ENCODE results near the gene EZH2.

The EZH2 gene

DNA sequence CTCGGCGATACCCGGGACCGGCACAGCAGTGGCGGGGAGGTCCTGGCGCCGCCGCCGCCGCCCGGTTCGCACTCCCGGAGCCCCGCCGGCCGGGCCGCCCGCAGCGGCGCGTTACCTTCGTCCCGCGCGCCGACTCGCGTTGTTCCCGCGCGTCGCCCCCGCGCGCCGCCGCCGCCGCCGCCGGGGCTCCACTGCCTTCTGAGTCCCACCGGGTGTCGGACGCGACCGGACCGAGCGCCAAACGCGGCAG lies at the start of gene EZH2:
EZH2 (minus strand) TSS at position 243 of the 250 bp plus-strand sequence. CDS start 36,993 bp downstream, outside the sequence.
- no peak for DNase-seq

DNA sequence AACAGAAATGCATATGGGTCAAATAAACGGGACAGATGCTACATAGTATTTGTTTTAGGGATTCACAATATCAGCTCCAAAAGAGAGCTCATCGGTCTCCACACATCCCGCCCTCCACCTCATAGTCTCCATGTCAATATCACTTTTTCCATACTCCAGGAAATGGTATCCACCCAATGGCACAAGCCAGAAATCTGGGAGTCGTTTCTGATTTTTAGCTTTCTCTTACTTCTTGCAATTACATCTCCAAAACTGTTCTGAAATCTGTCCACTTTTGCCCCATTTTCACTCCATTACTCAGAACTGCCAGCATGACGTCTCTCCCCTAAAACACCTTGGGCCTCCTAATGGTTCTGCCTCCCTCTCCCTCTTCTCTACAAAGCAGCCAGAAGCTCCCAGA lies 47.4 kb upstream of the EZH2 start:
- DNase-seq: no peak

DNA sequence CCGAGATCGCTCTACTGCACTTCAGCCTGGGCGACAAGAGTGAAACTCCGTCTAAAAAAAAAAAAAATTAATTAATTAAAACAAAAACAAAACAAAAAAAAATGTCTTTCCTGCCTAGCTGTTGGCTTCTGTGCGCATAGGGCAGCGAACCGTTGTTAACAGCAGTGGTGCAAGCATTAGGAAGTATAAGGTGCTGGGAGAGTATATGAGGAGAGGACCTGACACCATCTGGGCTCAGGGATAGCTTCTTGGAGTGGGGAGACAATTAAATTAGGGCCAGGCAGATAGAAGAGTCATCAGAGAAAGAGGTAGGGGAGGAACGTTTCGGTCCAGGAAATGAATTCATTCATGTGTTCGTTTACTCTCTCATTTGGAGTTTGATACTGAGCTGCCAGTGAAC lies 46.2 kb upstream of the EZH2 start:
- DNase-seq: no peak

DNA sequence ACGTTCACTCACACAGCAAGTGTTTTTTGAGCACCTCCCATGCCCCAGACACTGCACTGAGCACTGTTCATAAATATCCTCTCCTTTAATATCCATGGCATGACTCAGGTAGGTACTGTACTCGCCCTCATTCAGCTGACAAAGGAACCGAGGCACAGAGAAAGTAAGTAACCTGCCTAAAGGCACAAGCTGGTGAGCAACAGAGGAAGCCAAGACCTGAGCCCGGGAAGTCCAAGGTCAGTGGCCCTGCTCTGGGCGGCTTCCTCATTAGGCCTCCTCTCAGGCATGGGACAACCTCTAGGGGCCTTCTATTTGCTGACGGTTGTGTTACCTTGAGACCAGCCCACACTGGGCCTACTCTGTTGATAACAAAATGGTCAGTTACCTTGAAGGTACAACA lies 45.1 kb upstream of the EZH2 start:
- DNase-seq: no peak

DNA sequence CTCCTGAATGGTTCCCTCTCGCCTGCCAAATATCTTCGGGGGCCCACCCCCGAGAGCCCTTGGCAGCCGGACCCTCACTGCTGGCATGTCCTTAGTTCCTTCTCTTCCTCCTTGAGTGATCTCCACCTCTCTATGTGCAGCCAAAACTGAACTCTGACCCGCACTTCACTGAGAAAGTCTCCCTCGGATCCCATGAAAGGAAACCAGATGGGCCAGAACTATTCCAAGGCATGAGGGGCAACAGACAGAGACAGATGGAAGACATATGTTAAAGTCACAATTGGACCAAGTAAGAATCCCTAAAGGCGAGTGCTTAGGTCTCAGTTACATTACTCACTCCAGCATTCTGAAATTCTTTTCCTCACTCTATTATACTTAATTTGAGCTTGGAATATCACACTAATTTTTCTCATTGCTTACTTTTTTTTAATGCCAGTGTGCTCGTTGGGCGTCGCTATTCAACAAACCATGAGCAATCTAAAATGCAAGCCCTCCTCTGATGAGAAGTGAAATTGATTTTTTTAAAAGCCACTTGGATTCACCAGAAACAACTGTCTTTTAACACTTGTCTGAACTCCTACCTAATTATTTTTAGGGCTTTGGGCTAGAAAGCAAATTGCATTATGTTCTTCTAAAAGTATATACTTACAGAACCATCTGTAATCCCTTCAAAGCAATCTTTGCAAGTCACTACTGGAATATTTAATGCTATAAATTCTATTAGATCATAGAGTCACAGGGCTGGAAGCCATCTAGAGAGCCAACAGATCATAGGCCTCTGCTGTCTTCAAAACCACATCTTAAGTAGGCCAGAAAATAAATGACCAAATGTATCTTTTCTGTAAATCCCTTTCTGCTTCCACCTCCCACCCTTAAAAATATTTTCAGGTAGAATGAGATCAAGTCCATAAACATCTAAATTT lies 43.3 kb upstream of the EZH2 start:
- DNase-seq: no peak

DNA sequence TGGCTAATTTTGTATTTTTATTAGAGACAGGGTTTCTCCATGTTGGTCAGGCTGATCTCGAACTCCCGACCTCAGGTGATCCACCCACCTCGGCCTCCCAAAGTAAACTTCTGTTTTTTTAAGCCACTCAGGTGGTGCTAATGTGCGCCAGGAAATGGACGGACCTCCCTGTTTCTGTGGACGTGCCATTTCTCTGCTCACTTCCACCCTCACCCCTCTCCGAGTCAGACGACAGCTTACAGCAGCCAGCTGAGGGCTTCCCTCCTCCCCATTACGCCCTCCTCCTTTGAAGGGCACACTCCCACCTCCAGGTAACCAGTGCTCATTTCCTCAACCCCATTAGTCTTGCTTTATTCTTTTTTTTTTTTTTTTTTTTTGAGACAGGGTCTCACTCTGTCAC lies 41.7 kb upstream of the EZH2 start:
- no peak for DNase-seq

DNA sequence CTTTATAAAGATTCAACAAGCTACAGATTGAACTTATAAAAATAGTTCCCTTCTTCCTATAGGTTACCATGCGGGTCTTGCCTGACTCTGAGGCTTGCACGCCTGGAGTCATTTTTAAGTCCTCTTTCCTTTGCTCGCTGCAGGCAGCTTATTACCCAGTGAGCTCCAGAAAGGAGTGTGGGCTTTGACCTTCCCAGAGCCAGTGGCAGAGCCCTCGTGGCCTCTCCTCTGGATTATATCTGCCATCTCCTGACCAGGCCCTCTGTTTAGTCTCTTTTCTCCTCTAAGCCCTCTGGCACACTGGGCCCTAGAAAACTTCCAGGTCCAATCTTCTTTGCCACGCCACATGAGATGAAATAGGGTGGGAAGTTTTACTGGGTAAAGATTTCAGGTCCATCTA lies 39.9 kb upstream of the EZH2 start:
- DNase-seq: no peak

DNA sequence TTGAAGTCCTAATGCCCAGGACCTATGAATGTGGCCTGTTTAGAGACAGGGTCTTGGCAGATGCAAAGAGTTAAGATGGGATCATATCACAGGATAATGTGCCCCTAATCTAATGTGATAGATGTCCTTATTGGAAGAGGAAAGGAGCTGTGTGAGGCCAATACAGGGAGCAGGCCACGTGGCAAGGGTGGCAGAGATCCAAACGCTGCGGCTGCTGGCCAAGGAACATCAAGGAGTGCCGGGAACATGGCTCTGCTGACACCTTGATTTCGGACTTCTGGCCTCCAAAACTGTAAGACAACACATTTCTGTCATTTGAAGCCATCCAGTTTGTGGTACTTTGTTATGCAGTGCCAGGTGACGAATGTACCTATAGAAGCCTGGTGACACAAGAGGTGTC lies 37.7 kb upstream of the EZH2 start:
- no peak for DNase-seq

DNA sequence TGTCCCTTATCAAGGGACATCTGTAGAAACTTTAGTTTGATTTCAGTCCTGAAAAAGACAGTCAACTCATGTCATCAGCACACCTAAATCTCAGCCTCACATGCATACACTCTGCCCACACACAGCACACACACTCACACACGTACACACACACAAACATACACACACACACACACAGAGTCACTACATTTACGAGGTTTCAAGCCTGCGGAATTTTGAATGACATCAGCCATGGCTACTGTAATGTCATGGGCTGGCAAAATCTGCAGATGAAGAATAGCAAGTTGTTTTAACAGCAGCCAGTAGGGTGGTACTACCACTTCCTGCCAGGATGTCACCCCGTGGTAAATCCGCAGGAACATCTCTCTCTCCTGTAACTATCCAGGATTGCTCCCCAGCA lies 37.1 kb upstream of the EZH2 start:
- DNase-seq: no peak

DNA sequence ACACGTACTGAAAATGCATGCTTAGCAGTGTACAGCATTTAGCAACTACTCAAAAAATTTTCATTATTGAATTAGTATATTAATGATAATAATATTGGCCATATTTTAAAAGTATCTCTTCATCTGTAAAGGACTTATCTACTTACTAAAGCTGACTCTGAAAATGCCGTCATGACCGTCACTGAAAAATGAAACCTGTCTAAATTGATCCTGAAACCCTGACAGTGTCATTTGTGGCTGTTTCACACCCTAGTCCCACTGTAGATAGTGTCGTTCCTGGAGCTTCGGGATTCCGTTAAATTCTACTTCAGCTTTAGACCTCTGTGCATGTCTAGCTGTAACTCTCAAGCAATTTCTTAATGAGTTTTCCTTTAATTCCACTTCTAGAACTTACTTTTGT lies 35.8 kb upstream of the EZH2 start:
- no peak for DNase-seq

DNA sequence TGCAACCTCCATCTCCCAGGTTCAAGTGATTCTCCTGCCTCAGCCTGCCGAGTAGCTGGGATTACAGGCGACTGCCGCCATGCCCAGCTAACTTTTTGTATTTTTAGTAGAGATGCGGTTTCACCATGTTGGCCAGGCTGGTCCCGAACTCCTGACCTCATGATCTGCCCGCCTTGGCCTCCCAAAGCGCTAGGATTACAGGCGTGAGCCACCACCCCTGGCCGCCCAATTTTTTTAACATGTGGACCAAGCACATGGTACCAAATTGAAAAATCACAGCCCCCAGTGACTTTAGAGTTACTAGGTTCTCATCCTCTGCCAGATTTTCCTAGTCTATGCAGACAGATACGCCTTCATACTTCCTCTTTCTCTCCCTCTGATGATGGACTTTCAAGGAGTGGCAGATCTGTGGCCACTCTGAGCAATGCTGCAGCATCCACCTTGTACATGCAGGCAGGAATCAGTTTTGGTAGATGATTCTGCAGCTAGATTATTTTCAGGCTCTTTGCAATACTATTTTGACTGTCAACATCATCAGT lies 34.0 kb upstream of the EZH2 start:
- DNase-seq: no peak

DNA sequence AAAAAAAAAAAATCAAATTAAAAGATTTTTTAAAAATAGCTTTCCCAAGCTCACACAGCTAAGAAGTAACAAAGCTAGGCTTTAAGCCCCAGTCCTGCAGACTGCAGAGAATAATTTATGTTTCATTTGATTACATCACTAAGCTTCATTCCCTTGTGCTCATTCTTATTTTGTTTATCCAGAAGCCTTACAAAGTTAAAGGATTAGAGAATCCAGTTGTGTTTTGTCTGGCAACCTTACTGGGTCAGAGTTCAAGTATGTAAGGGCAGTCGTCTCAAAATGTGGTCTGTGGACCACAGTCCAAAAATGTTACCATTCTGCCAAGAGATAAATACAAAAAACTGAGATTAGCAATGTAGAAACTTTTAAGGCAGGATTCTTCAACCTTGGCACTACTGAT lies 32.1 kb upstream of the EZH2 start:
- DNase-seq: no peak

DNA sequence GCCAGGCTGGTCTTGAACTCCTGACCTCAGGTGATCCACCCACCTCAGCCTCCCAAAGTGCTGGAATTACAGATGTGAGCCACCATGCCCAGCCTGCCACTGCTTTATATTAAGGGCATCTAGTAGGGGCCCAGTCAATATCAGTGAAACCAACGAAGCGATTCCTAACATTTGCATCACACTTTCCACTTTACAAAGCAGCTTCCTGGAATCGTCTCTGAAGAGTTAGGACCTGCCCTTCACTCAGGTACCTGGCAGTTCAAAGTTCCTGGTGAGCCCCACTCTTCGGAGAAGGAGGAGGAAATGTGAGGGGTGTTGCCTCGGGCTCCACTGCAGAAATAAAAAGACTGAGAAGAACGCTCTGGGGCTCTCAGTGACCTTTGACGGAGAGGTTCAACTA lies 31.1 kb upstream of the EZH2 start:
- DNase-seq: no peak

DNA sequence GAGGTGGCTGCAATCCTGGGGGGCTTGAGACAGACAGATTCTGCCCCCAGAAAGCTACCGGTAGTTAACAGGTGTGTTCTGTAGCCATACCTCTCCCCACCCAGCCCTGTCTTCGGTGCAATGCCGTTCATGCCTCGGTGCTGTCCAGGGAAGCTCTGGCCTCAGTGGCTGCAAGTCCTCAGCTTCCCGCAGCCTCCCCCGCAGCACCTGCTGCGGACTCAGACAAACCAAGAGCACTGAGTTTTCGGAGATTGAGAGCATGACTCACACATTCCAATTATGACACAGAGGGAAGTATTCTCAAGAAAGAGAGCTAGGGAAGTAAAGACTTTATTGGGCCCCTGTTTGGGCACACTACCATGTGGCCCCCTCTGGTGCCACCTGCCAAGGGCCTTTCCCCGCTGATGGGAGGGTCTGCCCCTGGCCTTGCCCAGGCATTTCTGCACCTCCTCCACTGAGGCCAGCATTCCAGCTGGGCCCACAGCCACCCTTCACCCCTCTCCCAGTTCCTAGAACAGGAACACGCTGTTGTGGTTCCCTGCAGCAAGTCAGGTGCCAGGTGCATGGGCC lies 30.2 kb upstream of the EZH2 start:
- DNase-seq: peak; percentile 10

DNA sequence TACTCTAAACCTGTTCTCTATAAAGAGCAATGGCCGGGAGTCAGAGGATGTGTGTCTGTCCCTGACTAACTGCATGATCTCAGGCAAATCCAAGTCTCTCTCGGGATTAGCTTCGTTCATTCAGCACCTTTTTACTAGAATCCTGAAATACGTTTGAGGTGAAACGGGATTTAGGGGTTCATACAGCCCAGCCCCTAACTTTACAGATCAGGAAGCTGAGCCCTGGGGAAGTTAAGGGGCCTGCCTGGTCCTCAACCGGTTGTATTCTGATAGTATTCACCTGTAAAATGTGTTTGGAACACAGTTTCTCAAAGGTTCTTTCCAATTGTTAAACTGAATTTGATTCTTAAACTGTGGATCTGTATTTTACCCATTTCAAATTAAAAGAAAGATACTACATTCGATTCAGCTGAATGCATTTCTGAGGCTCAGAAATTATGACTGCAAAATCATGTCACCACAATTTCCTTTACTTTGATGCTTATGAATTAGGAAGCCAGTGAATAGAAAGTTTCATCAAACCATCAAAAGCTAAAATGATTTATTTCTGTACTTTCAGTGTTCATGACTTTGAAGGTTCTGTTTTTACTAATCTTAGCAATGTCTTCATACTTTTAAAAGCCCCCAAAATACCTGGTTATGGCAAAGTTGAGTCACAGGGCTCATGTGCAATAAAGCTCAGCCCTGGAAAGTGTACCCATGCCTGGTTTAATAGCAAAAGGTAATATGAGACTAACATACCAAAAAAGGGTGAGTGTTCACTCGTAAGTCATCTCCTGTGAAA lies 28.9 kb upstream of the EZH2 start:
- DNase-seq: no peak

DNA sequence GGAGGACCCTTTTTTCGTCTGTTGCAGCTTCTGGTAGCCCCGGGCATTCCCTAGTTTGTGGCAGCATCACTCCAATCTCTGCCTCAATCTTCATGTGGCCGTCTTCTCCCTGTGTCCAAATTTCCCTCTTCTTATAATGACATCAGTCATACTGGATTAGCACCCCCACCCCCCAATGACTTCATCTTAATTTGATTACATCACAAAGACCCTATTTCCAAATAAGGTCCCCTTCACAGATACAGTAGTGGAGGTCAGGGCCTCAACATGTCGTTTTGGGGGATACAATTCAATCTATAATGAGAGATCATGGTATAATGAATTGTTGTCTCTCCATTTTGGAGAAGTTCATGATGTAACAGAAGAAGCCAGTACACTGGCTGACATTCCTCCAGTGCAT lies 28.1 kb upstream of the EZH2 start:
- no peak for DNase-seq

DNA sequence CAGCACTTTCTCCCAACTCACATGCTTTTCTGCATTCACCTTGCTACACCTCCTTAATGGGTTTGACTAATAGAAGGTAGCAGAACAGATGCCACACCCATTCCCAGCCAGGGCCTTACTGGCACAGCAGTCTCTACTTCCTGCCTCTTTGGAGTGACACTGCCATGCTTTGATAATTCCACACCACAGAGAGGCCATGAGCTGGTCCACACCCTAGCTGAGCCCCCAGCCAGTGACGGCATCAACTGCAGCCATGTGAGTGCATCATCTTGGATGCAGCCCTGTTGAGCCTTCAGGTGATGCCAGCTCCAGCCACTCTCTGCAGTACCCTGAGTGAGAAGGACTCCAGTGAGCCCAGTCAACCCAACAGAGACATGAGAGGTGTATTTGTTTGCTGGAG lies 27.5 kb upstream of the EZH2 start:
- no peak for DNase-seq

DNA sequence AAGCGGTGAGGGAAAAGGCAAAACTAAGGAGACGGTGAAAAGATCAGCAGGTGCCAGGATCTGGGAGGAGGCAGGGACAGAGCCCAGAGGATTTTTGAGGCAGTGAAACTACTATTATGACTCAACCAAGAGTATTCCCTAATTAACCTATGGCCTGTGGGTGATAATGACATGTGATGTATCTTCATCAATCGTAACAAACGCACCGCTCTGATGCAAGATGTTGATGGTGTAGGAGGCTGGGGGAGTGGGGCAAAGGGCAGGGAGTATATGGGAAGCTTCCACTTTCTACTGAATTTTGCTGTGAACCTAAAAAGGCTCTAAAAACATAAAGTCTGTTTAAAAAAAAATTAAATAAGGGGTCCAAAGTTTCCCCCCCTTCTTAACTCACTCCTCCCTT lies 25.5 kb upstream of the EZH2 start:
- no peak for DNase-seq

DNA sequence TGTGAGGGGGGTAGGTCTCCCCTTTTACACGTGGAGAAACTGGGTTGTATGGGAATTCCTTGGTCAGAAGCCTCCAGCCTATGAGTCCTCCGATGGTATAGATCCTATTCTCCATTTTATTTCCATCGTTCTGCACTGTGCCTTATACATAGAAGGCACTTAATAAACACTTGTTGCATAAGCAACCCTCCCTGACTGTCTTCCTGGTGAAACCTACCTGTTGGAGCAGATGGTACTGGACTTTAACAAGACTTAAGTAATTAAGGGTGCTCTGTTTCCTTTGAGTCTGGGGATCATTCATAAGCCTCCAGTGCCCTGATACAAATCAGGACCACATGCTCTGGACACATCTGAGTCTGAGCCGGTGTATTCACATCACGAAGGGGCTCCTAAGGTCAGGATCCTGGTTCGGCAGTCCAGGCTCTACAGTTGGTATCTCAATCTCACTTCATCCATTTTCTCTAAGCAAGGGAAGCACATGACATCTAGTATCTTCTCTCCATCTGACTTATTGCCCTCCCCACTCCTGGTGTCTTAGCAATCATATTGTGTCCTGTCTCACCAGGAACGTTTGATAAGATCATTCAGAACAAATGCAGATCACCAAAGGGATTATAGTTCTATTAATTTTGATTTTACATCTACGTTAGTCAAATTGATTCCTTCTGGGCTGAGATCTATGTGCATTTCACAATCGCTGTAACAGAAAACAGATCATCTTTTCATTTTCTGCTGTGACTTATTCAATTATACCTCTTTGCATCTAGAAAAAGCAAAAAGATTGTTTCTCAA lies 22.8 kb upstream of the EZH2 start:
- DNase-seq: no peak

DNA sequence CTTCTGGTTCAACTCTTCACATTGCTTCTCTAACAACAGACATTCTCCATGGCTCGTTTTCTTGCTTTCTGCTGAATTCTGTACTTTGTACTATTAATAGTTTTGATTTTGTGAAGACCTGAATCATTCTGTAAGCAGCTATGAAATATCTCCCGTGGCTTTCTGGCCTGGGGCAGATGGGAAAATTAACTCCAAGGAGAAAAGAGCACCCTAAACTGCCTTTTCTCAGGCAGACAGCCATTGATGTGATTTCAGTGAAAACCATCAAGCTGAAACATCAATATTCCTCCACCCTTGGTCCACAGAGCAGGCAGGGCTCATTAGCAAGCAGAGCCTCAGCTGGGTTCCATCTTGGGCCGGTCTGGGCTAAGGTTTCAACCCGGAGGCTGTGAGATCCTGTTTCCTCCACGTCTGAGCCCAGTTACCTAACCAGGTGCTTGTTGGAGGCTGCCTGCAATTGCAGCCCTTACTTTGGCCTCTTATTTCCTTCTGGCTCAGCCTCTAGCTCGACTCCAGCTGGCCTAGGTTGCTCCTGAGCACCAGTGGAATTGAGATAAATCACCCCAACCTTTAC lies 21.1 kb upstream of the EZH2 start:
- DNase-seq: no peak

DNA sequence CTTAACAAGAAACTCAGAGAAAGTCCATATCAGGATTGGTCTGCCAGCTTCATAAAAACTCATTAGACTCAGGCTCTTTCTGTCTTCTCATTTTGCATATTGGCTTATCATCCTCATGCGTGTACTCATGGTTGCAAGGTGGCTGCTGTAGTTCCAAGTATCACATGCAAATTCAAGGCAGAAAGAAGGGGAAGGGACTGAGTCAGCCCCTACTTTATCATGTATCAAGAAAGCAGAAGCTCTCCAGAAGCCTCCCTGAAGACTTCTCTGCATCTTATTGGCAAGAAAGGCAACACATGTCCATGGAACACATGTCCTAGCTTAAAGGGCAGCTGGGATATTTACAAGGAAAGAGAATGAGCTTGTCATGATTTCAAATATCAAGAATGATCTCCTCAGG lies 19.4 kb upstream of the EZH2 start:
- DNase-seq: no peak

DNA sequence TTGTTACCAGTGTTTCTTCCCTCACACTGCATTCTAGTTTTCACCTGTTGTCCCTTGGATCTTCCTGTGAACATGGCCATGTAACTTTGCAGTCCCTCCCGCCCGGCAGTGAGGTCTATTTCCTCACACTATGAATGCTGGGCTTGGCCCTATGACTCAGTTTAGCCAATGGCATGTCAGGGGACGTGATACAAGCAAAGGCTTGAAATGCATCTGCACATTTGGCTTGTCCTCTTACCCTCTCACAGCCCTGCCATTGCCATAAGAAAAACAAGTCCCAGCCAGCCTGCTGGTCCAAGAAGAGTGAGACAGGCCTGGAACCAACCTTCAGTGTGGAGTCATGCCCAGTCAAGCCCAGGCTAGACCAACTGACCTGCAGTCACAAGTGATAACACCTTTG lies 17.1 kb upstream of the EZH2 start:
- no peak for DNase-seq

Data from activated effector memory CD4-positive, alpha-beta T cell treated with Interleukin-2 at 50 U/mL for 16 hours (primary cell).